DND-41 (cell line): ENCODE measurements around the gene PSMG4.

Experiments used
- ATAC-seq: fragments of 200-7000 bp; cut with Tn5 transposase; 3 replicates; pipeline ENCODE4 v1.9.1; 2021; ENCODE audit warnings: low read depth; ENCODE audit not compliant: insufficient read depth
- DNase-seq: peaks from one replicate; pipeline ENCODE4 v3.0.0-alpha.2; 2020
- H2AFZ ChIP-seq: 2 replicates; pipeline ENCODE4 v1.6.0; 2012; ENCODE audit warnings: low read depth, low read length
- H3K27ac ChIP-seq: 2 replicates; pipeline ENCODE4 v1.5.1; 2012; ENCODE audit warnings: low read length, inconsistent platforms
- H3K27me3 ChIP-seq: fragments of 200-600 bp; sonication (generic); 2 replicates; pipeline ENCODE4 v1.6.0; 2012; ENCODE audit warnings: low read length, mild to moderate bottlenecking, inconsistent platforms; ENCODE audit not compliant: insufficient read depth, poor library complexity
- H3K36me3 ChIP-seq: 2 replicates; pipeline ENCODE4 v1.5.1; 2012; ENCODE audit warnings: low read length, inconsistent platforms; ENCODE audit not compliant: insufficient read depth
- H3K4me1 ChIP-seq: 2 replicates; pipeline ENCODE4 v1.5.1; 2012; ENCODE audit warnings: mild to moderate bottlenecking, low read length; ENCODE audit not compliant: insufficient read depth
- H3K4me2 ChIP-seq: 2 replicates; pipeline ENCODE4 v1.6.0; 2012; ENCODE audit warnings: mild to moderate bottlenecking, moderate library complexity, low read length, inconsistent platforms; ENCODE audit not compliant: insufficient read depth
- H3K4me3 ChIP-seq, 2 experiments: fragments of 200-600 bp in 1 of 2; shearing (Covaris generic) in 1 of 2; 2 replicates each; pipeline ENCODE4 v1.5.1; 2012 to 2016; ENCODE audit warnings: inconsistent platforms in 2 of 2, low read length in 2 of 2, mild to moderate bottlenecking in 2 of 2, low read depth in 1 of 2, moderate library complexity in 1 of 2
- H3K79me2 ChIP-seq: 2 replicates; pipeline ENCODE4 v1.6.0; 2012; ENCODE audit warnings: low read length, inconsistent platforms; ENCODE audit not compliant: insufficient read depth
- H3K9ac ChIP-seq: 2 replicates; pipeline ENCODE4 v1.6.0; 2012; ENCODE audit warnings: low read depth, mild to moderate bottlenecking, inconsistent platforms, low read length, moderate library complexity
- H3K9me3 ChIP-seq: 2 replicates; pipeline ENCODE4 v1.5.1; 2012; ENCODE audit warnings: low read length, moderate library complexity, mild to moderate bottlenecking, inconsistent platforms; ENCODE audit not compliant: insufficient read depth, severe bottlenecking
- H4K20me1 ChIP-seq: 2 replicates; pipeline ENCODE4 v1.6.0; 2012; ENCODE audit warnings: low read length; ENCODE audit not compliant: insufficient read depth
- CTCF ChIP-seq: IDR thresholded peaks from 2 replicates; pipeline ENCODE4 v1.5.1; 2012; ENCODE audit warnings: borderline replicate concordance, low read length, moderate library complexity, mild to moderate bottlenecking; ENCODE audit not compliant: poor library complexity, severe bottlenecking; ENCODE audit errors: extremely low read depth
- EZH2 ChIP-seq: IDR thresholded peaks from 3 replicates; pipeline ENCODE4 v1.6.1; 2012; ENCODE audit warnings: borderline replicate concordance, low read depth, mild to moderate bottlenecking, moderate library complexity, low read length, inconsistent platforms; ENCODE audit not compliant: severe bottlenecking

The PSMG4 gene

GRCh38 chr6:3217286-3217685 is 41.5 kb upstream of the PSMG4 start:
- Histone ChIP-seq H3K4me3 (no peak overlapping the region), H3K9ac (no peak overlapping the region), H3K79me2 (no peaks in the 10 kb centered on the region), H4K20me1 (no peaks in the 10 kb centered on the region), H3K27me3 (peaks cover 8% of the 10 kb centered on the region), H3K36me3 (no peaks in the 10 kb centered on the region), H3K27ac (no peak overlapping the region), H3K4me1 (no peaks in the 10 kb centered on the region), H3K9me3 (no peaks in the 10 kb centered on the region), H3K4me2 (no peak overlapping the region), H2AFZ (no peak overlapping the region)
- no peak for DNase-seq
- no peak for ATAC-seq
- TF ChIP-seq EZH2: no peak
- no peak for TF ChIP-seq CTCF

- no peaks in the 10 kb centered on the region for H3K4me1 ChIP-seq
- no peak overlapping the region for H3K9ac ChIP-seq
- ATAC-seq (no peak), DNase-seq (no peak)
- no peaks in the 10 kb centered on the region for H3K79me2 ChIP-seq
- H4K20me1 ChIP-seq: no peaks in the 10 kb centered on the region
- H3K4me3 ChIP-seq: no peak overlapping the region
- no peak overlapping the region for H2AFZ ChIP-seq
- peaks cover 8% of the 10 kb centered on the region for H3K27me3 ChIP-seq
- TF ChIP-seq CTCF: no peak
- no peak for TF ChIP-seq EZH2
- H3K36me3 ChIP-seq: no peaks in the 10 kb centered on the region
- no peak overlapping the region for H3K27ac ChIP-seq
- no peaks in the 10 kb centered on the region for H3K9me3 ChIP-seq
- H3K4me2 ChIP-seq: no peak overlapping the region
These were observed 40.5 kb upstream of the PSMG4 start for GRCh38 chr6:3218266-3218665.

- Histone ChIP-seq H3K9me3 (no peaks in the 10 kb centered on the region), H2AFZ (no peak overlapping the region), H4K20me1 (no peaks in the 10 kb centered on the region), H3K4me1 (no peaks in the 10 kb centered on the region), H3K27ac (no peak overlapping the region), H3K27me3 (peaks cover 14% of the 10 kb centered on the region), H3K4me3 (no peak overlapping the region), H3K36me3 (no peaks in the 10 kb centered on the region), H3K79me2 (no peaks in the 10 kb centered on the region), H3K4me2 (no peak overlapping the region), H3K9ac (no peak overlapping the region)
- ATAC-seq (no peak), DNase-seq (no peak)
- no peak for TF ChIP-seq CTCF
These were observed 38.4 kb upstream of the PSMG4 start for GRCh38 chr6:3220366-3220765.

DNA sequence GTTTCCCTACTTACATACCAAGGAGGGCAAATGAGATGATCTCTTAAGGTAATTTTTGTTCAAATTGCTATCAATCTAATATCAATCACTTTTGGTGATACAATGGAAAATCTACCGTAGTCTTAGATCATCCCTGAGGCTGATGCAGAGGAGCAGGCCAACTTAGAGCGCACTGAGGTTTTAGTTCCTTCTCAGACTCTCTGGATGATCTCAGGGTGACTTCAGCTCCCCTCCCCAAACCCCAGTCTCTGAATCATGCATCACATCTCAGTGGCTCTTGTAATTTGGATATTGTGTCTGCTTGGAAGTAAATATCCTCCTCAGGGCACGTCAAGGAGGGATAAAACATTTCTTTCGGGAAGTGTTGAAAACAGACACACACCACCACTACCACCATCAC is 37.2 kb upstream of the PSMG4 start:
- DNase-seq (no peak), ATAC-seq (no peak)
- no peaks in the 10 kb centered on the region for H3K9me3 ChIP-seq
- no peak for TF ChIP-seq EZH2
- no peak for TF ChIP-seq CTCF
- no peak overlapping the region for H2AFZ ChIP-seq
- no peaks in the 10 kb centered on the region for H4K20me1 ChIP-seq
- H3K9ac ChIP-seq: no peak overlapping the region
- no peaks in the 10 kb centered on the region for H3K36me3 ChIP-seq
- no peaks in the 10 kb centered on the region for H3K4me1 ChIP-seq
- H3K27ac ChIP-seq: no peak overlapping the region
- no peaks in the 10 kb centered on the region for H3K79me2 ChIP-seq
- no peak overlapping the region for H3K4me2 ChIP-seq
- H3K4me3 ChIP-seq: no peak overlapping the region
- peaks cover 17% of the 10 kb centered on the region for H3K27me3 ChIP-seq
